22Rv1 (cell line): ENCODE data around the gene MIEN1.

Source experiments
- H3K27ac ChIP-seq: fragments of 450-650 bp; 2 replicates; pipeline ENCODE4 v1.5.1; 2017
- CTCF ChIP-seq: fragments of 450-650 bp; IDR thresholded peaks from 2 replicates; pipeline ENCODE4 v1.5.1; 2017; ENCODE audit warnings: mild to moderate bottlenecking
- ZFX ChIP-seq: fragments of 450-650 bp; IDR thresholded peaks from 2 replicates; pipeline ENCODE4 v1.6.1; 2017; ENCODE audit warnings: antibody characterized with exemption, borderline replicate concordance

The MIEN1 gene

GRCh38 chr17:39683295-39683939 lies 46.9 kb downstream of the MIEN1 start:
- H3K27ac ChIP-seq = no peak overlapping the region
- TF ChIP-seq CTCF (no peak), ZFX (no peak)

DNA sequence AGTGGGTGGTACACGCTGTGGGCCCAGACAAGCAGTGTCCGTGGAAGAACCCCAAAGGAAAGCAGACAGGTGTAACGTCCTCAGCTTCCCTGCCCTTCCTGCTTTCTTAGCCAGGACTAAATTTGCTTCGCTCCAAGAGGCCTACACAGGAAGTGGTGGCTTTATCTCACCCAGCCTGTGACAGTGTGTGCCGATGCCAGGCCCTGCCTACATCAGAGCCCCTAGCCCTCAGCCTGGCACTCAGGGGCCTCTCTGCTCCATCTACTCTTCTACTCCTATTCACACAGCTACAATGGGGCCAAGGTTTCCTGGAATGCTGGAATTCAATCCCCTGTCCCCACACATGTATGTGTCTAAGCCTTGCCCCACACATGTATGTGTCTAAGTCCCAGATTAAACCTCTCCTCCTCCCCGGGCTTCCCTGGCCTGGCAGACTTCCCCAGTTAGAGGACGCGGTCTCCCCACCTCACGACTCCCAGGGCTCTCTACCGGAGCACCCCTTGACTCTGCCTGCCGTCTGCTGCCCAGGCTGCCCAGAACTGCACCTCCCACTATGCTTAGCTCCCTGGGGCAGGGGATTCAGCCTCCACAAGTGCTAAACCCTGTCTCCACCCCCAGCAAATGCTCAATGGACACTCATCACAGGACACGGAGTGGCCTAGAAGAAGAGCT lies 50.7 kb downstream of the MIEN1 start:
- TF ChIP-seq CTCF (no peak), ZFX (no peak)
- H3K27ac ChIP-seq = no peak overlapping the region
